Activated CD8-positive, alpha-beta memory T cell treated with anti-CD3 and anti-CD28 coated beads for 4 hours (primary cell): ENCODE data around the gene NPVF.

Experiments
- DNase-seq, 2 donors: peaks; one replicate each; pipeline ENCODE4 v3.0.0-alpha.2; 2020; ENCODE audit warnings: low read depth in 2 of 2

Gene NPVF

GRCh38 chr7:25228386-25228785 lies at the start of gene NPVF:
NPVF (minus strand) TSS chr7:25228486; CDS start chr7:25228439, 47 bp downstream.
- DNase-seq, result no peak

GRCh38 chr7:25272265-25272664 lies 44.0 kb upstream of the NPVF start:
- DNase-seq, result no peak

GRCh38 chr7:25263337-25263736 lies 35.1 kb upstream of the NPVF start:
- DNase-seq, result no peak

GRCh38 chr7:25262586-25262985 lies 34.3 kb upstream of the NPVF start:
- DNase-seq, result no peak

GRCh38 chr7:25261545-25262140 lies 33.4 kb upstream of the NPVF start:
- no peak for DNase-seq

- DNase-seq, result no peak
These were observed 32.7 kb upstream of the NPVF start for GRCh38 chr7:25260862-25261494.

GRCh38 chr7:25259487-25260243 lies 31.4 kb upstream of the NPVF start:
- peak; percentile 24 to 31 for DNase-seq

- no peak for DNase-seq
These were observed 28.1 kb upstream of the NPVF start for GRCh38 chr7:25256333-25256819.

- no peak for DNase-seq
These were observed 27.5 kb upstream of the NPVF start for GRCh38 chr7:25255611-25256332.

- DNase-seq, result no peak
These were observed 26.3 kb upstream of the NPVF start for GRCh38 chr7:25254604-25255003.

- DNase-seq, result no peak
These were observed 25.4 kb upstream of the NPVF start for GRCh38 chr7:25253714-25254113.

GRCh38 chr7:25250386-25250785 lies 22.1 kb upstream of the NPVF start:
- DNase-seq, result no peak

- no peak for DNase-seq
These were observed 21.5 kb upstream of the NPVF start for GRCh38 chr7:25249772-25250171.

- DNase-seq, result no peak
These were observed 18.0 kb upstream of the NPVF start for GRCh38 chr7:25246306-25246705.

- no peak for DNase-seq
These were observed 16.2 kb upstream of the NPVF start for GRCh38 chr7:25244254-25245033.

- no peak for DNase-seq
These were observed 14.4 kb upstream of the NPVF start for GRCh38 chr7:25242678-25243077.

GRCh38 chr7:25240896-25241295 lies 12.6 kb upstream of the NPVF start:
- no peak for DNase-seq

GRCh38 chr7:25240340-25240739 lies 12.1 kb upstream of the NPVF start:
- DNase-seq, result no peak

- DNase-seq, result no peak
These were observed 11.6 kb upstream of the NPVF start for GRCh38 chr7:25239888-25240287.

- DNase-seq, result no peak
These were observed 9.9 kb upstream of the NPVF start for GRCh38 chr7:25238066-25238725.

- no peak for DNase-seq
These were observed 7.2 kb upstream of the NPVF start for GRCh38 chr7:25235471-25235870.
